NCI-H1092 treated with DMSO at 0.1 percent for 48 hours (cell line): Measurements from ENCODE around the gene ZNF521.
A peak's percentile ranks its signal among the peaks of the same experiment; 100 is the strongest.

Source experiments
- DNase-seq: peaks from one replicate; lab custom pipeline; 2025; lab: John Stamatoyannopoulos, UW

Gene ZNF521

GRCh38 chr18:25351777-25352628 is at the start of gene ZNF521:
TSS of gene ZNF521 (minus strand) at chr18:25352166. CDS start at chr18:25350946, 1,220 bp downstream.
- DNase-seq, result peak; percentile 82

GRCh38 chr18:25399554-25399953 is 47.6 kb upstream of the ZNF521 start:
- DNase-seq, result no peak

DNA sequence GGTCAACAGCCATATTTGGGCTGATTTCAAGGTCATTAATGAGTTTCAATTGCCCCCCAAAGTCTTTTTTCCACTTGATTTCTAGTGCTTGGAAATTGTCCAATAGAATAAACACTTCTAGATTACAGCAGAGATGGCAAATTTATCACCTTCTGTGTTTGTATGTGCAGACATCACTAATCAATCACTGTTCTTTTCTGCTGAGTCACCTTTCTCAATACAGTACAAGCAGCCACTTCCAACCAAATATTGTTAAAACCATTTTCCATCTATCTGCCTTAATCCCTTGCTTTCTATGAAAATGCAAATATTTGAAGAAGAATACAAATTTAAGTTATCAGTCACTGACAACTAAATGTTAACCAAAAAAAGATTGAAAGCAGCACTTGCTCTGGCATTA is 40.2 kb upstream of the ZNF521 start:
- DNase-seq, result no peak

GRCh38 chr18:25373432-25374179 is 21.6 kb upstream of the ZNF521 start:
- no peak for DNase-seq

- no peak for DNase-seq
These were observed 18.4 kb upstream of the ZNF521 start for GRCh38 chr18:25370391-25370790.

- DNase-seq, result no peak
These were observed 13.3 kb upstream of the ZNF521 start for GRCh38 chr18:25365242-25365641.

GRCh38 chr18:25364732-25365131 is 12.8 kb upstream of the ZNF521 start:
- DNase-seq, result no peak

GRCh38 chr18:25360301-25360899 is 8.4 kb upstream of the ZNF521 start:
- no peak for DNase-seq

GRCh38 chr18:25353080-25353479 is 1.1 kb upstream of the ZNF521 start:
- no peak for DNase-seq

DNA sequence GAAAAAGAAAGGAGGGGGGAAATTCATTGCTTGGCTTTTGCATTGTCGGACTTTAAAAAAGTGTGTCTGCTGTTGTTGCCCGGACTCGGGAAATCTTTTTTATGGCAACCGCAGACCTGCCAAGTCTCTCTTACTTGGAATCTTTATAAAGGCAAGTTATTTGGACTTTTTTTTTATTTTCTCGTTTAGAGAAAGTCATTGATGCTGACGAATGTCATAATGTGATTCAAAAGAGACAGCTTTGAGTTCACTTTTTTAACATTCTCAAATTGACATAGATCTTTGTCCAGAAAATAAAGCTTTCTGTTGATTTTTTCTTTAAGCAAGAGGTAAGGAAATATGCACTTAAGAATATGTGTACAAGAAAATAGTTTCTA is 651 bp upstream of the ZNF521 start:
- no peak for DNase-seq

DNA sequence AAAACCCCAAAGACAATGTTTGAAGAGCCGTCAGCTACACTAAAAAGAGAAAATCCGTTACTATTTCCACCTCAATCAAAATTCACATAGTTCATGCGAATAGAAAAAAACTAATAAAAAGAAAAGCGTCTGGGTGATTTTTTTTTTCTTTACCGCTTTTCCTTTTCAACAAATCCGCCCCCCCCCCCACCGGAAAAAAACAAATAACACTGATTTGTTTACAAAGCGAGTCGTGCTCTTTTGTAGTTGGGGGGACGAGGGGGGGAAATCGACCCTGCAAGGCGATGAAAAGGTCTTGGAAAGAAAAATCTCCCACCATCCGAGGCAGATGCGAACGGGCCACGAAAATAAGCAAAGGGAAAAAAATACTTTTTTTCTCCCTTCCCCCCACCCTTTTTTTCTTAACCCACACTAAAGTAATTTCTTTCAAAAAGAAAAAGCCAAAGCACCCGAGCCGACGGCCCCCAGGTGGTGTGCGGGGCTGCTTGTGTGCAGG is 638 bp downstream of the ZNF521 start:
- DNase-seq, result no peak

GRCh38 chr18:25350489-25351251 is 1.3 kb downstream of the ZNF521 start:
- DNase-seq, result no peak

GRCh38 chr18:25349926-25350487 is 2.0 kb downstream of the ZNF521 start:
- no peak for DNase-seq

- DNase-seq, result no peak
These were observed 2.6 kb downstream of the ZNF521 start for GRCh38 chr18:25349131-25349925.

GRCh38 chr18:25348386-25349130 is 3.4 kb downstream of the ZNF521 start:
- DNase-seq, result no peak

- DNase-seq, result no peak
These were observed 5.4 kb downstream of the ZNF521 start for GRCh38 chr18:25346561-25346960.

- DNase-seq, result no peak
These were observed 6.7 kb downstream of the ZNF521 start for GRCh38 chr18:25345081-25345866.

DNA sequence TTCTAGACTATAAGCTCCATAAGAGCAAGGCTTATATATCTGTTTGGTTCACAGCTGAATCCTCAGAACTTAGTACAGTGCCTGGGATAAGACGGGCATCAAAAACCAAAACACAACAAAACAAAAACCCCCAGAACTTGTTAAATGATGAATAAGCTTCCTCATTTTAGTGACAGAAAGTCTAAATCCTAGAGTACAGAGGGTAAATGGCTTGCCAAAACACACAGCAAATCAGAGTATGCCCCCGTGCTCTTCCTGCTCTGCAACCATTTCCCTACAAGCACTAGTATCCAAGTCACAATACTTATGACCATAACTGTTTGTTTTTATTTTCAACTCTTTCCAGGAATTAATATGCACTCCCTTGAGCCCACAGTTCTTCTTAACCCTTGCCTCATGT is 10.1 kb downstream of the ZNF521 start:
- no peak for DNase-seq

GRCh38 chr18:25340762-25341161 is 11.2 kb downstream of the ZNF521 start:
- DNase-seq, result no peak
